Measurements from ENCODE around the gene CELA2B. TPM values are rescaled to one million over a fixed set of nuclear protein-coding genes. Genes with fewer than 3 reads are reported as not detected.
"Not testable (repeated sequence)": the region's sequence is repeated elsewhere in the genome, so short reads cannot be mapped to it uniquely, and the experiment has no call there.

Gene CELA2B
- total RNA-seq, result not detected

GRCh38 chr1:15475752-15476314, at the start of gene CELA2B:
Gene CELA2B, plus strand, starts transcription at chr1:15476104. Its CDS starts 22 bp downstream, at chr1:15476126.
- POLR2A ChIA-PET, result no interaction called here

GRCh38 chr1:15426492-15427279, 49.2 kb upstream of the CELA2B start:
- ChIA-PET CTCF (interaction anchor here (1.4 to 1.7 kb wide), 3 partner anchors 84 to 103 kb away, joined by 3 to 5 read pairs (median 3); no protein-coding TSS in a partner anchor), POLR2A (no interaction called here)

More at GRCh38 chr1:15475752-15476314, at the start of gene CELA2B:
- CTCF ChIA-PET, result no interaction called here

- CTCF ChIA-PET, result interaction anchor here (1.4 kb wide), 1 partner anchor 102 kb away, joined by 3 read pairs; no protein-coding TSS in a partner anchor
- POLR2A ChIA-PET, result no interaction called here
Observed at GRCh38 chr1:15427280-15427666, 48.6 kb upstream of the CELA2B start.

GRCh38 chr1:15428252-15428651, 47.7 kb upstream of the CELA2B start:
- CTCF ChIA-PET, result interaction anchor here (1.4 kb wide), 1 partner anchor 103 kb away, joined by 3 read pairs; no protein-coding TSS in a partner anchor
- POLR2A ChIA-PET, result not testable (repeated sequence)

- ChIA-PET CTCF (interaction anchor here (1.1 kb wide), 1 partner anchor 98 kb away, joined by 3 read pairs; no protein-coding TSS in a partner anchor), POLR2A (no interaction called here)
Observed at GRCh38 chr1:15428815-15429435, 47.0 kb upstream of the CELA2B start.

GRCh38 chr1:15429701-15430149, 46.2 kb upstream of the CELA2B start:
- ChIA-PET CTCF (interaction anchor here (1.1 to 4.7 kb wide), 4 partner anchors 17 to 106 kb away, joined by 3 to 61 read pairs (median 4); no protein-coding TSS in a partner anchor), POLR2A (no interaction called here)

GRCh38 chr1:15430787-15431570, 44.9 kb upstream of the CELA2B start:
- ChIA-PET POLR2A (interaction anchor here (0.6 to 1.2 kb wide), 2 partner anchors 19 to 85 kb away, joined by 3 read pairs; no protein-coding TSS in a partner anchor), CTCF (interaction anchor here (0.9 to 4.7 kb wide), 17 partner anchors 11 to 111 kb away, joined by 3 to 61 read pairs (median 5); no protein-coding TSS in a partner anchor)

GRCh38 chr1:15431571-15431948, 44.3 kb upstream of the CELA2B start:
- ChIA-PET POLR2A (interaction anchor here (0.6 to 1.2 kb wide), 2 partner anchors 20 to 85 kb away, joined by 3 read pairs; no protein-coding TSS in a partner anchor), CTCF (interaction anchor here (0.9 to 4.7 kb wide), 18 partner anchors 10 to 170 kb away, joined by 3 to 61 read pairs (median 4); no protein-coding TSS in a partner anchor)

- ChIA-PET CTCF (interaction anchor here (0.9 to 4.7 kb wide), 6 partner anchors 13 to 170 kb away, joined by 3 to 61 read pairs (median 6); no protein-coding TSS in a partner anchor), POLR2A (interaction anchor here (1.2 kb wide), 1 partner anchor 86 kb away, joined by 3 read pairs; no protein-coding TSS in a partner anchor)
Observed at GRCh38 chr1:15432324-15432723, 43.6 kb upstream of the CELA2B start.

GRCh38 chr1:15433471-15433870, 42.4 kb upstream of the CELA2B start:
- CTCF ChIA-PET, result interaction anchor here (4.7 kb wide), 1 partner anchor 110 kb away, joined by 61 read pairs; no protein-coding TSS in a partner anchor
- POLR2A ChIA-PET, result no interaction called here

GRCh38 chr1:15434739-15435138, 41.2 kb upstream of the CELA2B start:
- POLR2A ChIA-PET, CTCF ChIA-PET: not testable (repeated sequence)

GRCh38 chr1:15435239-15436077, 40.4 kb upstream of the CELA2B start:
- ChIA-PET CTCF (no interaction called here), POLR2A (no interaction called here)

- ChIA-PET CTCF (interaction anchor here (0.7 kb wide), 1 partner anchor 15 kb away, joined by 3 read pairs; no protein-coding TSS in a partner anchor), POLR2A (interaction anchor here (0.7 kb wide), 1 partner anchor 25 kb away, joined by 3 read pairs; no protein-coding TSS in a partner anchor)
Observed at GRCh38 chr1:15436881-15437442, 38.9 kb upstream of the CELA2B start.

- POLR2A ChIA-PET, result no interaction called here
- CTCF ChIA-PET, result no interaction called here
Observed at GRCh38 chr1:15439325-15439724, 36.6 kb upstream of the CELA2B start.

GRCh38 chr1:15440357-15440756, 35.5 kb upstream of the CELA2B start:
- ChIA-PET CTCF (no interaction called here), POLR2A (no interaction called here)

GRCh38 chr1:15441247-15441646, 34.7 kb upstream of the CELA2B start:
- POLR2A ChIA-PET, result no interaction called here
- CTCF ChIA-PET, result interaction anchor here (0.8 kb wide), 1 partner anchor 10 kb away, joined by 3 read pairs; no protein-coding TSS in a partner anchor

GRCh38 chr1:15442119-15442518, 33.8 kb upstream of the CELA2B start:
- ChIA-PET POLR2A (no interaction called here), CTCF (interaction anchor here (0.8 kb wide), 1 partner anchor 11 kb away, joined by 3 read pairs; no protein-coding TSS in a partner anchor)

- CTCF ChIA-PET, result interaction anchor here (0.6 kb wide), 1 partner anchor 115 kb away, joined by 3 read pairs; no protein-coding TSS in a partner anchor
- POLR2A ChIA-PET, result no interaction called here
Observed at GRCh38 chr1:15442759-15443158, 33.1 kb upstream of the CELA2B start.

Data from activated CD8-positive, alpha-beta memory T cell treated with anti-CD3 and anti-CD28 coated beads for 36 hours (primary cell).